Testis (tissue), 3 donors: Measurements from ENCODE around the gene MMD2. TPM values are rescaled to one million over a fixed set of nuclear protein-coding genes. Genes with fewer than 3 reads are reported as not detected.

Source experiments
- DNase-seq: peaks from one replicate; pipeline ENCODE4 v3.0.0-alpha.2; 2019
- H3K27ac ChIP-seq, 2 donors: fragments of 200-600 bp; sonication (generic); one replicate each; pipeline ENCODE4 v1.5.1; 2019
- H3K27me3 ChIP-seq: fragments of 200-600 bp; sonication (generic); one replicate; pipeline ENCODE4 v1.5.1; 2019
- H3K36me3 ChIP-seq: fragments of 200-600 bp; sonication (generic); one replicate; pipeline ENCODE4 v1.5.1; 2017; ENCODE audit warnings: low read depth; ENCODE audit errors: missing control alignments
- H3K4me1 ChIP-seq: fragments of 200-600 bp; sonication (generic); one replicate; pipeline ENCODE4 v1.5.1; 2019
- H3K4me3 ChIP-seq, 2 donors: fragments of 200-600 bp; sonication (generic); one replicate each; pipeline ENCODE4 v1.5.1; 2017 to 2019
- H3K9me3 ChIP-seq: fragments of 200-600 bp; sonication (generic); one replicate; pipeline ENCODE4 v1.5.1; 2017
- CTCF ChIP-seq, 3 experiments: fragments of 450-650 bp in 2 of 3; fragments of 200-600 bp in 1 of 3; sonication (generic) in 1 of 3; IDR thresholded peaks; one replicate each; pipeline ENCODE4 v1.5.1; 2016 to 2019; ENCODE audit warnings: antibody characterized with exemption in 3 of 3, mild to moderate bottlenecking in 2 of 3, moderate library complexity in 1 of 3
- POLR2A ChIP-seq: fragments of 450-650 bp; IDR thresholded peaks from one replicate; pipeline ENCODE4 v1.6.1; 2017; ENCODE audit warnings: antibody characterized with exemption, mild to moderate bottlenecking, moderate library complexity
- WGBS, 2 donors: methylation state at CpG; one replicate each; pipeline ENCODE4 v1.1.5; 2018; 5-methylcytosine and 5-hydroxymethylcytosine counted together
- intact Hi-C: fragments of 100-400 bp; cut with DNase I; formaldehyde crosslinking; loops from one replicate; pipeline ENCODE4 v1.15.1; 2023; ENCODE audit warnings: low total_unique reads
- polyA plus RNA-seq: library from polyadenylated mRNA; stranded (reverse); fragments of 350-450 nt; fragmentation: Illumina TruSeq; extraction: RNeasy Lipid Tissue Mini Kit (QIAGEN cat#74804); gene quantifications from one replicate; pipeline ENCODE4 v1.2.3, GENCODE V29; 2014; ENCODE audit warnings: low read depth, low replicate concordance; ENCODE audit not compliant: insufficient read depth
- total RNA-seq, 2 donors: library from RNA; depleted of rRNA; stranded (reverse); fragments of >200 nt; gene quantifications; one replicate each; pipeline ENCODE4 v1.2.3, GENCODE V29; 2016

Gene MMD2
- total and polyA plus RNA-seq, 3 donors from 2014 or later = 20.4 to 32.0 (median 21.6) TPM

- H3K27me3 ChIP-seq = no peaks in the 10 kb centered on the region
- WGBS, 2 donors = 88 to 90% methylated on average over 17 to 19 of the region's 19 CpGs
- intact Hi-C loops = no loop called here
- DNase-seq = no peak
- no peak overlapping the region for H3K4me3 ChIP-seq
- H3K4me1 ChIP-seq = no peaks in the 10 kb centered on the region
- no peak for TF ChIP-seq POLR2A
- TF ChIP-seq CTCF (IDR thresholded peaks at IDR 0.05) = no peak
- no peaks in the 10 kb centered on the region for H3K36me3 ChIP-seq
- H3K9me3 ChIP-seq = no peaks in the 10 kb centered on the region
- H3K27ac ChIP-seq = no peak overlapping the region
Observed at GRCh38 chr7:4919969-4920766, 38.8 kb downstream of the MMD2 start.

DNA sequence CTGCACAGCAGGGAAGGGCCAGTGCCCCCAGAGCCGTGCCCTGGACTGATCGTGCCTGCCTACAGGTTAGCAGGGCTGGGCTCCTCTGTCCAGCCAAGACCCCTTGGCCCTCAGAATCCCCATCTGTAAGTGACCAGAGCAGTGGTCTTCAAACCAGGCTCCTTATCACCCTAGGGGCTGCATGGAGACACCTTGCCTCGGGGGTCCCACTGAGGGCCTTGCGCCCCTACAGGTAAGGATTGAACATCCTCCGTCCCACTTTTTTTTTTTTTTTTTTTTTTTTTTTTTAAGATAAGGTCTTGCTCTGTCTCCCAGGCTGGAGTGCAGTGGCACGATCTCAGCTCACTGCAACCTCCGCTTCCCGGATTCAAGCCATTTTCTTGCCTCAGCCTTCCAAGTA, 42.9 kb downstream of the MMD2 start:
- no peak for TF ChIP-seq CTCF (IDR thresholded peaks at IDR 0.05)
- no peak for TF ChIP-seq POLR2A
- H3K27me3 ChIP-seq = no peaks in the 10 kb centered on the region
- H3K9me3 ChIP-seq = no peaks in the 10 kb centered on the region
- no peaks in the 10 kb centered on the region for H3K36me3 ChIP-seq
- H3K4me1 ChIP-seq = no peaks in the 10 kb centered on the region
- no peak for DNase-seq
- no peak overlapping the region for H3K4me3 ChIP-seq
- 74 to 83% methylated on average over 8 of the region's 8 CpGs for WGBS, 2 donors
- intact Hi-C loops = no loop called here
- no peak overlapping the region for H3K27ac ChIP-seq

DNA sequence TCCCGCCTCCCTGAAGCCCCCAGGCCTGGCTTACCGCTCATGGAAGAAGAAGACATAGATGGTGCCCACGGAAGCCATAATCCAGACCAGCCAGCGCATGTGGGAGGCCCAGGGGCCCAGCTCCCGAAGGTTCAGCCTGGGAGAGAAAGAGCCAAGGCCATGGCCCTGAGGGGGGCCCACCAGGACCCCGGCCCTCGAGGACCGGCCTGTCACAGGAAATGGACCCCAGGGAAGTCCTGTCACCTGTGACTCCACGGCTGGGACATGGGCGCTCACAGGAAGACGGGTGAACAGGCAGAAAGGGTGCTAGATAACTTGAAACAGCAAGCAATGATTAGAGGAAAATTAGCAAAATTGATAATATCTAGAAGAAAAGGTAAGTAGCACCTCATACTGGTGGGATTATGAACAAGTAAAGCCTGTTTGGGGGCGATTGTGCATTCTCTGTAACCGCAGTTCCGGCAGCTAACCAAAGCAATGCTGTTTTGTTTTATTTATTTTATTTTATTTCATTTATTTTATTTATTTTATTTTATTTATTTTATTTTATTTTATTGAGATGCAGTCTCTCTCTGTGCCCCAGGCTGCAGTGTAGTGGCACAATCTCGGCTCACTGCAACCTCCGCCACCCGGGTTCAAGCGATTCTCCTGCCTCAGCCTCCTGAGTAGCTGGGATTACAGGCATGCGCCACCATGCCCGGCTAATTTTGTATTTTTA, 47.7 kb downstream of the MMD2 start:
- no peak overlapping the region for H3K4me3 ChIP-seq
- H3K9me3 ChIP-seq = no peaks in the 10 kb centered on the region
- H3K4me1 ChIP-seq = no peaks in the 10 kb centered on the region
- no peaks in the 10 kb centered on the region for H3K27me3 ChIP-seq
- WGBS, 2 donors = 88 to 92% methylated on average over 18 to 20 of the region's 20 CpGs
- no peak overlapping the region for H3K27ac ChIP-seq
- intact Hi-C loops = no loop called here
- DNase-seq = no peak
- no peak for TF ChIP-seq CTCF (IDR thresholded peaks at IDR 0.05)
- no peak for TF ChIP-seq POLR2A
- no peaks in the 10 kb centered on the region for H3K36me3 ChIP-seq

- intact Hi-C loops = no loop called here
- Histone ChIP-seq H3K27ac (no peak overlapping the region), H3K36me3 (no peaks in the 10 kb centered on the region), H3K4me1 (no peaks in the 10 kb centered on the region), H3K27me3 (no peaks in the 10 kb centered on the region), H3K9me3 (no peaks in the 10 kb centered on the region), H3K4me3 (no peak overlapping the region)
- TF ChIP-seq POLR2A (no peak), CTCF (IDR thresholded peaks at IDR 0.05) (no peak)
- WGBS, 2 donors = 33 to 94% methylated on average over 1 of the region's 1 CpG
- no peak for DNase-seq
Observed at GRCh38 chr7:4906682-4907081, 52.3 kb downstream of the MMD2 start.
